HepG2 (cell line): ENCODE measurements around the gene URM1. TPM values are rescaled to one million over a fixed set of nuclear protein-coding genes. Genes with fewer than 3 reads are reported as not detected.
"Not testable (repeated sequence)": the region's sequence is repeated elsewhere in the genome, so short reads cannot be mapped to it uniquely, and the experiment has no call there.

ENCODE experiments used
- ATAC-seq: fragments of 200-7000 bp; cut with Tn5 transposase; 3 replicates; pipeline ENCODE4 v1.9.1; 2020; ENCODE audit warnings: mild to moderate bottlenecking, moderate library complexity
- BruUV-seq: library from RNA; stranded (reverse); fragments of 400-500 nt; replicated peaks from 2 replicates; lab custom pipeline; 2021; lab: Mats Ljungman, UMichigan
- CTCF ChIA-PET: fragments of 300-600 bp; formaldehyde crosslinking; extraction: SDS; loops from one replicate; lab custom pipeline; 2021; ENCODE audit warnings: low total read pairs, inconsistent platforms, low intra/inter-chr PET ratio; lab: Yijun Ruan, JAX
- POLR2A ChIA-PET: fragments of 350-600 bp; sonication (Branson Sonifier 250); formaldehyde crosslinking; loops from one replicate; lab custom pipeline; 2020; ENCODE audit warnings: antibody characterized with exemption, inconsistent platforms; lab: Yijun Ruan, JAX
- DNase-seq: peaks from one replicate; pipeline ENCODE4 v3.0.0-alpha.2; 2015; ENCODE audit warnings: low spot score
- FAIRE-seq: peaks from 3 replicates; lab custom pipeline; 2011; peaks lifted over from hg19 to GRCh38; lab: Jason Lieb, UNC
- H2AFZ ChIP-seq: one replicate; pipeline ENCODE4 v1.6.1; 2011; ENCODE audit warnings: low read length, inconsistent platforms
- H3K27ac ChIP-seq: fragments of 300-600 bp; 3 replicates; pipeline ENCODE4 v1.8.0; 2011; ENCODE audit warnings: mixed run types, mild to moderate bottlenecking, mixed read lengths, low read length, inconsistent platforms; ENCODE audit not compliant: insufficient read depth; ENCODE audit errors: extremely low read length
- H3K27me3 ChIP-seq, 2 experiments: fragments of 200-600 bp in 1 of 2; 2 replicates in 1 of 2; 3 replicates in 1 of 2; pipeline versions ENCODE4 v1.6.0 to v1.8.0; 2011; ENCODE audit warnings: low read length in 2 of 2, mild to moderate bottlenecking in 2 of 2, moderate library complexity in 2 of 2, inconsistent platforms in 1 of 2; ENCODE audit not compliant: insufficient read depth in 2 of 2, control insufficient read depth in 1 of 2
- H3K36me3 ChIP-seq, 2 experiments: fragments of 200-600 bp in 1 of 2; replicated peaks in 1 of 2; 2 replicates in 1 of 2; 3 replicates in 1 of 2; pipeline versions ENCODE4 v1.5.1 to v1.8.0; 2011; ENCODE audit warnings: low read length in 2 of 2, inconsistent platforms in 1 of 2; ENCODE audit not compliant: insufficient read depth in 2 of 2, control insufficient read depth in 1 of 2
- H3K4me1 ChIP-seq: 2 replicates; pipeline ENCODE4 v1.5.1; 2012; ENCODE audit warnings: low read length, inconsistent platforms; ENCODE audit not compliant: insufficient read depth
- H3K4me2 ChIP-seq: 2 replicates; pipeline ENCODE4 v1.6.0; 2011; ENCODE audit warnings: low read depth, low read length, inconsistent platforms
- H3K4me3 ChIP-seq, 3 experiments: fragments of 200-600 bp in 1 of 3; sonication (generic), shearing (Covaris generic) in 1 of 3; replicated peaks in 1 of 3; 2 replicates each; pipeline ENCODE4 v1.5.1; 2011 to 2016; ENCODE audit warnings: low read length in 3 of 3, inconsistent platforms in 2 of 3, low read depth in 2 of 3, mild to moderate bottlenecking in 2 of 3, control low read depth in 1 of 3, mixed read lengths in 1 of 3; ENCODE audit not compliant: insufficient read depth in 1 of 3
- H3K79me2 ChIP-seq: one replicate; pipeline ENCODE4 v1.6.1; 2011; ENCODE audit warnings: low read length, inconsistent platforms; ENCODE audit not compliant: insufficient read depth
- H3K9ac ChIP-seq: 2 replicates; pipeline ENCODE4 v1.6.0; 2011; ENCODE audit warnings: mild to moderate bottlenecking, low read depth, low read length, inconsistent platforms; ENCODE audit not compliant: insufficient read depth
- H3K9me3 ChIP-seq: 2 replicates; pipeline ENCODE4 v1.5.1; 2012; ENCODE audit warnings: mild to moderate bottlenecking, low read length
- H4K20me1 ChIP-seq: 2 replicates; pipeline ENCODE4 v1.6.0; 2011; ENCODE audit warnings: inconsistent platforms, mild to moderate bottlenecking, low read length, moderate library complexity; ENCODE audit not compliant: insufficient read depth
- EEA1 ChIP-seq: sonication (generic); formaldehyde crosslinking; IDR thresholded peaks from 2 replicates; pipeline ENCODE4 v1.5.1; 2020; ENCODE audit warnings: mild to moderate bottlenecking, missing genetic modification reagents, borderline replicate concordance
- ELF1 ChIP-seq: sonication (generic); formaldehyde crosslinking; IDR thresholded peaks from 2 replicates; pipeline ENCODE4 v1.4.0; 2020; ENCODE audit warnings: missing genetic modification reagents
- HMGXB4 ChIP-seq, 2 experiments: sonication (generic) in 1 of 2; formaldehyde crosslinking in 1 of 2; IDR thresholded peaks; 2 replicates each; pipeline versions ENCODE4 v1.4.0 to v1.6.1; 2018 to 2020; ENCODE audit warnings: missing genetic modification reagents in 2 of 2, borderline replicate concordance in 1 of 2, low read depth in 1 of 2, mild to moderate bottlenecking in 1 of 2, missing biosample characterization in 1 of 2
- YEATS4 ChIP-seq: sonication (generic); formaldehyde crosslinking; IDR thresholded peaks from 2 replicates; pipeline ENCODE4 v1.4.0; 2020; ENCODE audit warnings: missing genetic modification reagents, borderline replicate concordance
- ZMYM3 ChIP-seq: sonication (generic); formaldehyde crosslinking; IDR thresholded peaks from 2 replicates; pipeline ENCODE4 v1.5.1; 2020; ENCODE audit warnings: mild to moderate bottlenecking, missing genetic modification reagents
- ZNF557 ChIP-seq: sonication (generic); formaldehyde crosslinking; IDR thresholded peaks from 2 replicates; pipeline ENCODE4 v1.4.0; 2020; ENCODE audit warnings: missing genetic modification reagents
- ZNF558 ChIP-seq: sonication (generic); formaldehyde crosslinking; IDR thresholded peaks from 2 replicates; pipeline ENCODE4 v1.9.0; 2022; ENCODE audit warnings: mild to moderate bottlenecking, missing genetic modification reagents, borderline replicate concordance
- ZNF768 ChIP-seq: sonication (generic); formaldehyde crosslinking; IDR thresholded peaks from 2 replicates; pipeline ENCODE4 v1.4.0; 2020; ENCODE audit warnings: missing genetic modification reagents
- ZSCAN21 ChIP-seq: sonication (generic); formaldehyde crosslinking; IDR thresholded peaks from 2 replicates; pipeline ENCODE4 v1.8.0; 2022; ENCODE audit warnings: mild to moderate bottlenecking, missing genetic modification reagents, moderate library complexity, borderline replicate concordance
- WGBS: methylation state at CpG from one replicate; pipeline ENCODE4 v1.1.6; 2017; ENCODE audit warnings: low lambda C conversion rate; 5-methylcytosine and 5-hydroxymethylcytosine counted together
- in situ Hi-C: cut with HindIII; loops from 2 replicates; pipeline ENCODE4 v1.10.0; 2017; ENCODE audit warnings: low pct_unique_long_range_greater_than_20kb; ENCODE audit not compliant: extremely low pct_ligation_motif_present
- intact Hi-C: fragments of 100-400 bp; cut with micrococcal nuclease; formaldehyde crosslinking; loops from one replicate; pipeline ENCODE4 v1.10.0; 2022; ENCODE audit not compliant: unreplicated experiment
- polyA plus RNA-seq, 8 experiments: library from polyadenylated mRNA; depleted of rRNA in 3 of 8; stranded (reverse) in 7 of 8; unstranded in 1 of 8; fragments of >200 nt; fragmentation: Illumina TruSeq in 4 of 8; extraction: Trizol in 4 of 8; gene quantifications; 2 replicates each; pipeline versions ENCODE4 v1.2.1 to v1.2.3, GENCODE V29; 2011 to 2016; ENCODE audit warnings: low read depth in 4 of 8, missing spikeins in 1 of 8, mixed read lengths in 1 of 8; ENCODE audit not compliant: insufficient read depth in 1 of 8
- total RNA-seq, 5 experiments: library from RNA; depleted of rRNA; stranded (reverse); fragments of >200 nt; fragmentation: Illumina TruSeq; extraction: Trizol; gene quantifications; 2 replicates each; pipeline ENCODE4 v1.2.3, GENCODE V29; 2016; ENCODE audit warnings: low read depth in 1 of 5

Gene URM1
- total and polyA plus RNA-seq, 2 of the 13 experiments (the other 11 are each of a cell fraction or from before 2014, with no cell fraction given): 37.1 to 41.3 TPM

- not testable (repeated sequence) for DNase-seq, ATAC-seq
These were observed 51.0 kb downstream of the URM1 start for GRCh38 chr9:128422022-128422782.

GRCh38 chr9:128422783-128423150 lies 51.6 kb downstream of the URM1 start:
- intact Hi-C loops: no loop called here
- Histone ChIP-seq H3K4me1 (peaks cover 22% of the 10 kb centered on the region), H2AFZ (no peak overlapping the region), H3K4me2 (no peak overlapping the region), H3K79me2 (no peaks in the 10 kb centered on the region), H3K36me3 (no peaks in the 10 kb centered on the region), H3K27me3 (peaks cover 4 to 5% of the 10 kb centered on the region in 2 experiments; a peak in 3 of 5 replicates), H3K9me3 (no peaks in the 10 kb centered on the region), H3K4me3 (no peak overlapping the region), H4K20me1 (no peaks in the 10 kb centered on the region), H3K9ac (no peak overlapping the region), H3K27ac (no peak overlapping the region)
- no TSS peak for BruUV-seq
- DNase-seq: no peak
- POLR2A ChIA-PET: no interaction called here
- no peak for FAIRE-seq
- TF ChIP-seq ELF1 (CRISPR knock-in tag): no peak
- no peak for TF ChIP-seq YEATS4 (CRISPR knock-in tag)
- TF ChIP-seq HMGXB4 (CRISPR knock-in tag; IDR thresholded peaks at IDR 0.05; ENCODE audit: borderline replicate concordance in 1 of 2, low read depth in 1 of 2): no peak
- TF ChIP-seq ZSCAN21 (CRISPR knock-in tag): no peak
- TF ChIP-seq ZNF558 (CRISPR knock-in tag): no peak
- TF ChIP-seq EEA1 (CRISPR knock-in tag): no peak
- no peak for TF ChIP-seq ZNF557 (CRISPR knock-in tag)
- ATAC-seq: no peak
- CTCF ChIA-PET: no interaction called here
- in situ Hi-C loops: no loop called here
- 95% methylated on average over 5 of the region's 5 CpGs for WGBS

More at GRCh38 chr9:128422022-128422782, 51.0 kb downstream of the URM1 start:
- H3K4me3 ChIP-seq, H3K79me2 ChIP-seq, H3K27me3 ChIP-seq, H4K20me1 ChIP-seq, in situ Hi-C loops, FAIRE-seq, H3K36me3 ChIP-seq, H2AFZ ChIP-seq, CTCF ChIA-PET, intact Hi-C loops, POLR2A ChIA-PET, H3K9me3 ChIP-seq, H3K27ac ChIP-seq: not testable (repeated sequence)
- H3K4me1 ChIP-seq: peaks cover 22% of the 10 kb centered on the region
- TF ChIP-seq ZMYM3 (CRISPR knock-in tag): peak; percentile 49; the same call in 1 of the 2 replicates
- peak; percentile 95 for TF ChIP-seq ZNF768 (CRISPR knock-in tag)
- whole genome bisulfite sequencing: 90% methylated on average over 11 of the region's 13 CpGs
- H3K4me2 ChIP-seq: peak overlapping the region; percentile 84
- peak overlapping the region; percentile 60; the same call in 1 of the 2 replicates for H3K9ac ChIP-seq
- TSS peak; percentile 48 for BruUV-seq

DNA sequence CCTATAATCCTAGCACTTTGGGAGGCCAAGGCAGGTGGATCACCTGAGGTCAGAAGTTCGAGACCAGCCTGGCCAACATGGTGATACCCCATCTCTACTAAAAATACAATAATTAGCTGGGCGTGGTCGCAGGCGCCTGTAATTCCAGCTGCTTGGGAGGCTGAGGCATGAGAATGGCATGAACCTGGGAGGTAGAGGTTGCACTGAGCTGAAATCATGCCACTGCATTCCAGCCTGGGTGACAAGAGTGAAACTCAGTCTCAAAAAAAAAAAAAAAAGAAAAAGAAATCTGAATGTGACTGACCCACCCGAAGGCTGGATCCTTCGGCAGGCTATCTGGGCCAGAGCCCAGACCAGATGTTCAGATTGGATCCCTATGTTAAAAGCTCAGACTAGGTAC lies 52.2 kb downstream of the URM1 start:
- ATAC-seq, POLR2A ChIA-PET, H3K36me3 ChIP-seq, H3K9me3 ChIP-seq, H3K27ac ChIP-seq, H4K20me1 ChIP-seq, DNase-seq, H3K9ac ChIP-seq, BruUV-seq, H3K27me3 ChIP-seq, CTCF ChIA-PET, intact Hi-C loops, FAIRE-seq, H2AFZ ChIP-seq, H3K79me2 ChIP-seq, H3K4me2 ChIP-seq, in situ Hi-C loops, H3K4me3 ChIP-seq: not testable (repeated sequence)
- WGBS: 95% methylated on average over 6 of the region's 6 CpGs
- H3K4me1 ChIP-seq: peaks cover 22% of the 10 kb centered on the region
